Measurements from ENCODE around the gene SPON1. TPM values are rescaled to one million over a fixed set of nuclear protein-coding genes. Genes with fewer than 3 reads are reported as not detected.

Gene SPON1
- total RNA-seq, 4 donors from 2014 or later: 58.5 to 344 (median 105) TPM

DNA sequence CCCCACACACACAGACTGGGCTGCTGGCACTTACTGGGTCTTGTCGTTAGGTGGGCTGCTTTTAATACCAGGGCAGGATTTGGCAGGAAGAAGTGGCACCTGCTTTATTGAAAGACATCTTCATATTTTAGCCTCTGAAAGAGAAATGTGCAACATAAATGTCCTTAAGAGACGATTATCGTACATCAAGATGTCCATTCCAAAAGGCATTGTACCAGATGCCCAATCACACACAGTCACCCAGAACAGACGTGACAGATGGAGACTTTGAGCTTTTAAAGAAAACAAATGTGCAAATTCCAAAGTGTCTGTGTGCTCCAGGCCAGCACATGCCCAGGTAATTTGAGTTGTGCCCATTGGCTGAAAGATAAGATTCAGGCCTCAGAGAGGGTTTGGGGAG lies 240.8 kb downstream of the SPON1 start:
- TF ChIP-seq, protein P1, sequence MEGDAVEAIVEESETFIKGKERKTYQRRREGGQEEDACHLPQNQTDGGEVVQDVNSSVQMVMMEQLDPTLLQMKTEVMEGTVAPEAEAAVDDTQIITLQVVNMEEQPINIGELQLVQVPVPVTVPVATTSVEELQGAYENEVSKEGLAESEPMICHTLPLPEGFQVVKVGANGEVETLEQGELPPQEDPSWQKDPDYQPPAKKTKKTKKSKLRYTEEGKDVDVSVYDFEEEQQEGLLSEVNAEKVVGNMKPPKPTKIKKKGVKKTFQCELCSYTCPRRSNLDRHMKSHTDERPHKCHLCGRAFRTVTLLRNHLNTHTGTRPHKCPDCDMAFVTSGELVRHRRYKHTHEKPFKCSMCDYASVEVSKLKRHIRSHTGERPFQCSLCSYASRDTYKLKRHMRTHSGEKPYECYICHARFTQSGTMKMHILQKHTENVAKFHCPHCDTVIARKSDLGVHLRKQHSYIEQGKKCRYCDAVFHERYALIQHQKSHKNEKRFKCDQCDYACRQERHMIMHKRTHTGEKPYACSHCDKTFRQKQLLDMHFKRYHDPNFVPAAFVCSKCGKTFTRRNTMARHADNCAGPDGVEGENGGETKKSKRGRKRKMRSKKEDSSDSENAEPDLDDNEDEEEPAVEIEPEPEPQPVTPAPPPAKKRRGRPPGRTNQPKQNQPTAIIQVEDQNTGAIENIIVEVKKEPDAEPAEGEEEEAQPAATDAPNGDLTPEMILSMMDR (IDR thresholded peaks at IDR 0.05; ENCODE audit: low read depth): no peak

DNA sequence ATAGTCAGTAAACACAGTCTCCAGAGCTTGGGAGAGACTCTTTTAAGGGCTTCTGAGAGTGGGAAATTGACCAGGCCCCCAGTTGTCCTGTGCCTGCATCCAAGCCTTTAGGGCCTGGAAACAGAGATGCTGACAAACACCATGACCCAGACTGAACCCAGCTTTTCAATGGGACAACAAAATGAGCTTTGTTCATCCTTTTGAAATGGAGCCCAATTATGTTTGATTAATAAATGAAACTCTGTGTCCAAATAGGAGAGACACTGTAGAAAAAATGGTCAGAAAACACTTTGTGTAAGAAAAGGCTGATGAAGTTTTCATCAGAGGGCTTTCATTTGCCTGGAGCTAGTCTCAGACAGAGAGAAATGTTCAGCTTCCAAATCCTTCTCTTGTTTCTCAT lies 250.5 kb downstream of the SPON1 start:
- TF ChIP-seq, protein P1 (IDR thresholded peaks at IDR 0.05; ENCODE audit: low read depth): no peak

DNA sequence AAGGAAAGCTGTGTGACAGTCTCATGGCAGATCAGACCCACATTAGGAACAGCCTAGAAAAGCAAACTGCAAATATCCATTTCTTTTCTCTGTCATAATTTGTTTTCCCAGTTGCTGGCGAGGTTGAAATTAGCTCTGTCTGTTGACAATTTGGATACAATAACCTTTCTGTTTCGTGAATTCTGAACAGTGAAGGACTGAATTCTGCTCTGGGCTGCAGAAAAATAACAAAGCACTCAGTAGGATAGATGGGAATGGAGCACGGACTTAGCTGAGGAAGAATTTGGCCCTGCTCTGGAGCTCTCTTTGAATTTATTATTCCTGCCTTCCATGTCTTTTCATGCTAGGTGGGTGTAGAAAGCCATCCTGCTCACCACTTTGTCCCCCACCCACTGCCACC lies 256.2 kb downstream of the SPON1 start:
- TF ChIP-seq, protein P1 (IDR thresholded peaks at IDR 0.05; ENCODE audit: low read depth): no peak

DNA sequence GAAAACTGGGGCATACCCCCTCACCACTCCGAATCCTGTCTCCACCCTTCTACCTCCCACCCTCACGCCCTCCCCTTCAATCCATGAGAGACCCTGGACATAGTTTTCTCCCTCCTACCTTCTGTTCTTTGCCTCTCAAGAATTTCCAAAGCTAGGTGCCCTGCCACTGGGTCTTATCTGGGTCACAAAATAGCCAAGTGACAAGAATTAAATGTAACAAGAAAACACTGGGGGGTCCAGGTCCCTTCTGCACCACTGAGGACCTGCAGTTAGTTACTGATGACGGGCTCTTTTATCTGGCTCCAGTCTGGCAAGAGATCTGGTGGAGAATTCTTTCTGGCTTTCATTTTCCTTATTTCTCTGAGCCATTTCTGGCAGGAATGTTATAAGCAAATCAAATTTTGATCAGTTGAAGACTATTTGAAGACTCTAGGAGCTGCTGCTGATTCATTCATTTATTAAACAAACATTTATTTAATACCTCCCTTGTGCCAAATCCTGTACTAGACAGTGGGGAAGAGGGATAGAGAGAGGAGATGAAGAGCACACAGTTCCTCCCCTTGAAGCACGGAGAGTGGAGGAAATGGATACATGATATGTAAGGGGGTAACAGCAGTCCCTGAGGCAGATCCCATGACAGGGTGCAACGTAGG lies 261.2 kb downstream of the SPON1 start:
- TF ChIP-seq, protein P1 (IDR thresholded peaks at IDR 0.05; ENCODE audit: low read depth): no peak

DNA sequence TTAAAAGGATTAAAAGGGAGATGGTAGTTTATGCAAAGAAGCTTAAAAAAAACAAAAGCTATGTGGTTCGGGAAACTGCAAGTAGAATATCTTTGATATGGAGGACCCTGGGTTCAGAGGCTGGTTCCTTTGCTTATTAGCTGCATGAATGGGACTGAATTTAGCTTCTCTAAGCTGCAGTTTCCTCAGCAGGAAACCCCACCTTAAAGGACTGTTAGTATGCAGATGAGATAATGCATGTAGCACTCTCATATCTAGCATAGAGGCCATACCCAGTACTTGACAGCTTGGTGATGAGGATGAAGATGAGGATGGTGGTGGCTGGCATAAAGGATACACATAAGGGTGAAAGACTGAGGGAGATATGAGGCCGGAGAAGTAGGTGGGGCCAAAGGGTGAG lies 261.9 kb downstream of the SPON1 start:
- TF ChIP-seq, protein P1 (IDR thresholded peaks at IDR 0.05; ENCODE audit: low read depth): no peak

DNA sequence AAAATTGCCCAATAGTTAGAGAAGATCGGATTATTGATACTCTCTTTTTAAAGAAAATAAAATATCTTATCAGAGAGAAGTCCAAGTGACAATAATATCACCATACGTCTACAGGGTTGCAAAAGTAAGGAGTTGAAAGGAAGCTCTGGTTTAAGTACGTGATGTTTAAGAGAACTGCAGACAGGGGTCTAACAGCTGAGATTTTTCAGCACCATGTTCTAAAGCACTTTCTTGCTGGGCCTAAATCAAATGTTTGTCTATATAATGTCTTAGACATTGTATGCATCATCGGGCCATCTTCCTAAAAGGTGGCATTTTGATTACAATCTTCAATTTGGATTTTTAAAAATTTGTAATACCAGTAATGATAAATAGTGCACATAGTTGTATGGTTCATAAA lies 263.1 kb downstream of the SPON1 start:
- TF ChIP-seq, protein P1 (IDR thresholded peaks at IDR 0.05; ENCODE audit: low read depth): no peak

DNA sequence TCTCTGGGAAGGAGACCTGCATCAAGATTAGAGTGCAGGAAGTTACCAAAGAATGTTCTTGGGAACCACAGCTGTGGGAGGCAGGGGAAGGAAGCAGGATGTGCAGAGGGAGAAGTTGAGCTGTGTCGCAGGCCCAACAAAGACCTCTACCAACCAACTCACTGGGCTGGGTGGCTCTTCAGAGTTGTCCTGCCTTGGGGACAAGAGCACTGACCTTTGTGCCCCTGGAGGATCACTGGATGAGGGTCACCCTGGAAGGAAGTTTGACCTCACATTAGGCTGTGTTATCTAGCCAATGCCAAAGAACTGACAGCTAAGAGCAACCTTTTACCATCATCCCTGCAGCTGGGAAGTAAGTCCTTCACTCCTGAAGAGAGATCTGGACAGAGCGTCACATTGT lies 265.8 kb downstream of the SPON1 start:
- TF ChIP-seq, protein P1 (IDR thresholded peaks at IDR 0.05; ENCODE audit: low read depth): no peak

Measured in subcutaneous adipose tissue (tissue), 4 donors.